ENCODE measurements around the gene LST1. TPM values are rescaled to one million over a fixed set of nuclear protein-coding genes. Genes with fewer than 3 reads are reported as not detected.

LST1 gene
- total RNA-seq, 1 donor from 2014 or later = 0.51 TPM

DNA sequence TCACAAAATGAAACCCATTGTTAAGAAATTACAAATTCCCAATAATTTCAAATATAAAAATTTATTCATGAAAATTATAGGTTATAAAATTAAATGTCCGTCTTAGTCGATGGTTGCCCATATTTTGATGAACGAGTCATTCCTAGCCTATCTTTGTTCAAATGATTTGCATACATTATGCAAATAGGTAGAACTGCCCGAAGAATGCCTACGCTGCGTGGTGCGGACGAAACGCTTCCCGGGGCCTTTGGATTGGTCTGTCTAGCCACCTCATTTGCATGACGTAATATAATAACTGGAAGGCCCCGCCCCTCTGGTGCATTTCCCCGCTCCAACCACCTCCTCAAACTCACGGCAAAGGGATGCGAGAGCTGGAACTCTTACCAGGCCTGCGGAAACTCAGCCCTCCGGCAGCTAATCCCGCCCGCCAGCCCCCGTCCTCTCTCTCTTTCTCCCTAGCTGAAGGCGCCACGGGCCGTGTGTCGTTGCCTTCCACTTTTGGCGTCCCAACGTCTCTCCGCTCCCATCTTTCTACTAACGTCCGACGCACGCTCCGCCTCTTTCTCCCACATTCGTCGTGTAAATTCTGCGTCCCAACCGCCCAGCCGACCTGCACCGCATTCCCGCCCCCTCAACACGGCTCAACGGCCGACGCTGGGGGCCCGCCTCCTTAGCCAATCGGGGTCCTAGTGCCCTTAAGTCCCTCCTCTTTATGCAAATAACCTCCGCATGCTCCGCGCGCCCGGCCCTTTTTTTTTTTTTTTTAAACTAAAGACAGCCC, 33.9 kb downstream of the LST1 start:
- peak; percentile 97 to 100 for DNase-seq (ENCODE audit: low read depth in 2 of 2)

DNA sequence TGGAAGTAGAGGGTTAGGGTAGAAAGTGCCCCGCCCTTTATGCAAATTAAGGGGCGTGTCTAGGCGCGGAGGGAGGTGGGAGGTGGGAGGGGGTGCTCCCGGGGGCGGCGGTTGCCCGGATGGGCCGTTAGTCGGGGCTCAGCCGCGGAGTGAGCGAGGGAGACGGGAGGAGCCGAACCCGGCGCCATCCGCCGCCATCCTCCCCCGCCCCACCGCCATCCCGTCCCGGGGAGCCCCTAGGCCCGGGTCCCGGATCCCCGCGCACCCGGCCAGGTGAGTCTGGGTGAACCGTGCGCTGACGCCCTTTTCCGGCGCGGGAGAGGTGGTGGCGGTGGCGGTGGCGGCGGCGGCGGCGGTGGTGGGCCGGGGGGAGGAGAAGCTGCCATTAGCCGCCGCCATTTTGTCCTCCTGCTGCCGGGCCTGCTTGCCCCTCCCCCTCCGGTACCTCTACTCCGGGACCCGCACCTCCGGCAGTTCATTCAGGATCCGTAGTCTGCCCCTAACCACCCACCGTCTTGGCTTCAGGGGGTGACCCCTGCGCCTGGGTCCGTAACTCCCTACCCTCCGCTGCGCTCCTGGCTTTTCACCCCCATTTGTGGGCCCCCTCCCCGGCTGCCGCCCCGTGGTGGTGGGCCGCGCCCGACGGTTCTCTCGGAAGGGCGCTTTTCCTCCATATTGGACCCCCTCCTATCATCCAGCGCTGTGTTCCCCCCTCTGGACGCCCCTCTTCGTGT, 34.7 kb downstream of the LST1 start, which contains the start of gene PRRC2A:
TSS of gene PRRC2A (plus strand) at position 130 of the 734 bp plus-strand sequence. CDS start 2,075 bp downstream, outside the sequence.
- DNase-seq (ENCODE audit: low read depth in 2 of 2) = peak in 1 of 2 donors; percentile 26

DNA sequence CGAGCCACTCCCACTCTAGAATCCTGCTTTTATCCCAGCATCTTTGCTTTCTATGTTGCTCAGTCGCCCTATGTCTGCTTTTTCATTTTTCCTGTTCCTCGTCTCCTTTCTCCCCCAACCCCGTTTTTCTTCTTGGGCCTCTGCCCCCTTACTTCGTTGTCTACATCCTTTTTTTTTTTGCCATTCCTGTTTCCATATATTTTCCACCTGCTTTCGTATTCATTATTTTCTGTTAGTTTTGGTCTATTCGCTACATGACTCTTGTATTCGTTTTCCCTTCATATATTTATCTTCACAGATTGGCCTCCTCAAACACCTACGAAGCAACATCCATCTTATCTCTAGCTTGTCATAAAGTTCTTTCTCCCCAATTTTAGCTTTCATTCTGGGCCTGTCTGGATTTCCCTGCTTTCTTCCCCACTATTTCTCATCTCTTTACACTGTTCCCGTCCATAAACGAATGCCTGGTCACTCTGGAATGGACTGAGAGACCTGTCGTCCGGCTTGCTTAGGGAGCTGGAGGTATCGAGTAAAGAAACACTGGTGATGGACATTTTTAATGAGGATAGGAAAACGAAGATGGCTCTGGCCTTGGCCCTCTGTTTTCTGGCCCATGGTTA, 35.4 kb downstream of the LST1 start:
- DNase-seq (ENCODE audit: low read depth in 2 of 2) = peak in 1 of 2 donors; percentile 13

DNA sequence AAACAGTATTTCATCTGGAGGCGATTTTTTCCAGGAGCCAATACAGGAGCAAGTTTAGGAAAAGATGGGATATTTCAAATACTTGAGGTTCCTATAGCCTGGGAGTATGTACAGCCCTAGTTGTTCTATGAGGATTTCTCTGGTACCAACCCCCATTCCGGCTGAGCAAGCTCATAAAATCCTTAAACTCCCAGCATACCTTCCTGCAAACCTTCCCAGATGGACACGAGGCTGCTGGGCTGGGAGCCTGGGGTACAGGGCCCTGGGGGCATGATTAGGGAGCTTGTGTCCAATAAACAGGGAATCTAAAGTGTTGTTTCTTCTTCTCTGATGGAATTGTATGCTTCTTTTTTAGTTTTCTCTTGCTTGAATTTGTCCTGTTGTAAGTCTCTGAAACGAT, 35.9 kb downstream of the LST1 start:
- no peak for DNase-seq (ENCODE audit: low read depth in 2 of 2)

DNA sequence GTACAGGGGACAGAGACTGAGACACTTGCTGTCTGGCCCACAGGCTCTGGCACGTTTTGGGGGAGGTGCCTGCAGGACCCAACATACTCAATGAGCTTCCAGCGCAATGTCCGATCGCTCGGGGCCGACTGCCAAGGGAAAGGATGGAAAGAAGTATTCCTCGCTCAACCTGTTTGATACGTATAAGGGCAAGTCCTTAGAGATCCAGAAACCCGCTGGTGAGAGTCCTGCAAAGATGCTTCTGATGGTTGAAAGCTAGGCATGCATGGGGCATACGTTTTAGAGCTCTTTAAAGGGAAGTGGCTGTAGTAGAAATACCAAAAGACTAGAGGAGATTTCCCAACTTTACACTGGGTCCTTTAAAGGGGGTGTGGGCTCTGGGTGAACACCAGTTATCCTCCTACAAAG, 36.6 kb downstream of the LST1 start:
- DNase-seq (ENCODE audit: low read depth in 2 of 2) = no peak

DNA sequence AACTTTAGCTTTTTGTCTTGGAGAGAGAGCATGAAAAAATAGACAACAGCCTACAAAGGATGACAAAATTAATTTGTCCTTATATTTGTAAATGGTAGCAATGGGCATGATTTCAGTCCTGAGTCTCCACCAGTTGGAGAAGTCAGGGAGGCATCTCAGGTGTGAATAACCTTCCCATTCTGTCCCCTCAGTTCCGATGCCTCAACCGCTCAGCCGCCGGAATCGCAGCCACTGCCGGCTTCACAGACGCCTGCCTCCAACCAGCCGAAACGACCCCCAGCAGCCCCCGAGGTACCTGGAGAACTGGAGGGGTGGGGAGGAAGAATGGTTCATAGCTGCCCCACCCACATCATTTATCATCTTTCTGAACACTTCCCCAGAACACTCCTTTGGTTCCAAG, 38.0 kb downstream of the LST1 start:
- no peak for DNase-seq (ENCODE audit: low read depth in 2 of 2)

DNA sequence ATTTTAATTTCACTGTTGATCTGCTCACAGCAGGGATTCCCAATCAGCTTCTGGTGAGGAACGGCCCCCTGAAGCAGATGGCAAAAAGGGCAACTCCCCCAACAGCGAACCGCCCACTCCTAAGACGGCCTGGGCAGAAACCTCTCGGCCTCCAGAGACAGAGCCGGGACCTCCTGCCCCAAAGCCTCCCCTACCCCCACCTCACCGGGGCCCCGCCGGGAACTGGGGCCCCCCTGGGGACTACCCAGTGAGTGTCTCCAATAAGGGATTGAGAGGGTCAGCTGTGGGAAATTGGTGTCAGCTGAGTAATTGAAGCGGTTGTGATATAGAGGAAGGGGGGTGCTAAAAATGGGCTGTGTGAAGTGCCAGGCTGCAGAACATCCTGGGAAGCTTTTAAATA, 40.9 kb downstream of the LST1 start:
- no peak for DNase-seq (ENCODE audit: low read depth in 2 of 2)

DNA sequence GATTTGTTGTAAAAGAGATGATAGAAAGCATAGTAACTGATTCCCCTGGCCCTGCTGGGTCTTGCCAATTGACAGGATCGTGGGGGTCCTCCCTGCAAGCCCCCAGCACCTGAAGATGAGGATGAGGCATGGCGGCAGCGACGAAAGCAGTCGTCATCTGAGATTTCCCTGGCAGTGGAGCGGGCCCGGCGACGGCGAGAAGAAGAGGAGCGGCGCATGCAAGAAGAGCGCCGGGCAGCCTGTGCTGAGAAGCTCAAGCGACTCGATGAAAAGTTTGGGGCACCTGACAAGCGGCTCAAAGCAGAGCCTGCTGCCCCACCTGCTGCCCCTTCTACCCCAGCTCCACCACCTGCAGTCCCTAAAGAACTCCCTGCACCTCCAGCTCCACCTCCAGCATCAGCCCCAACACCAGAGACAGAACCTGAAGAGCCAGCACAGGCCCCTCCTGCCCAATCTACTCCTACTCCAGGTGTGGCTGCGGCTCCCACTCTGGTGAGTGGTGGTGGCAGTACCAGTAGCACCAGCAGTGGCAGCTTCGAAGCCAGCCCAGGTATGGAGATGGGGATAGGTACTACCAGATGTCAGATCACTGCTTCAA, 41.7 kb downstream of the LST1 start:
- DNase-seq (ENCODE audit: low read depth in 2 of 2) = no peak

DNA sequence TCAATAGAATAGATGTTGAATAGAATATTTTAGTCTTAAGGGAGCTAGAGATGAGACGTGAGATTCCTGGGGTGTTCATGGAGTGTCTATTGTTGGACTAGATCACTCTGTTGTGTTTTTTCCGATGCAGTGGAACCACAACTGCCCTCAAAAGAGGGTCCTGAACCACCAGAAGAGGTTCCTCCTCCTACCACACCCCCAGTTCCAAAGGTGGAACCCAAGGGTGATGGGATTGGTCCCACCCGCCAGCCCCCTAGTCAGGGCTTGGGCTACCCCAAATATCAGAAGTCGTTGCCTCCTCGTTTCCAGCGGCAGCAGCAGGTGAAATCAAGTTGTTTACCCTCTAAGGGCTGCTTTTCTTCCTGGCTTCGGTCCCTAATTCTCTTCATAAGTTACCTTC, 42.9 kb downstream of the LST1 start:
- DNase-seq (ENCODE audit: low read depth in 2 of 2) = no peak

DNA sequence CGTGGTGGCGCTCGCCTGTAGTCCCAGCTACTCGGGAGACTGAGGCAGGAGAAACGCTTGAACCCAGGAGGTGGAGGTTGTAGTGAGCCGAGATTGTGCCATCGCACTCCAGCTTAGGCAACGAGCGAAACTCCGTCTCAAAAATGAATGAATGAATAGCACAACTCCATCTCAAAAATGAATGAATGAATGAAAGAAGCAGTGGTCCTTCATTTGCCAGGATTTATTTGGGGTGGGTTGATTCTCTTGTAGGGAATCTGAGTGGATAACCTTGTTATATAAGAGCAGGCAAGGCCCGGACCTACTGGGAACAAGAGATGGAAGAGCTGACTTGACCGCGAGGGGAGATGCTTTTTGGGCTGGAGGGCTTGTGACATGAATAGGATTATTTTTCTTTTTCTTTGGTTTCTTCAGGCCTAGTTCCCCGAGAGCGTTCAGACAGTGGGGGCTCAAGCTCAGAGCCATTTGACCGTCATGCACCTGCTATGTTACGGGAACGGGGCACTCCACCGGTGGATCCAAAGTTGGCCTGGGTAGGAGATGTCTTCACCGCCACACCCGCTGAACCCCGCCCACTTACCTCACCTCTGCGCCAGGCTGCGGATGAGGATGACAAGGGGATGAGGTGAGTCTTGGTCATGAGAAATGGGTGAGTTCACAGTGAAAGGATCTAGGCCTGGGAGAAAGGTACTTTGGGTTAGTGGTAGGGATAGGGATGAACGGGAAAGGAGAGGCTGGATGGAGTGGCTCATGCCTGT, 44.3 kb downstream of the LST1 start:
- DNase-seq (ENCODE audit: low read depth in 2 of 2) = no peak

DNA sequence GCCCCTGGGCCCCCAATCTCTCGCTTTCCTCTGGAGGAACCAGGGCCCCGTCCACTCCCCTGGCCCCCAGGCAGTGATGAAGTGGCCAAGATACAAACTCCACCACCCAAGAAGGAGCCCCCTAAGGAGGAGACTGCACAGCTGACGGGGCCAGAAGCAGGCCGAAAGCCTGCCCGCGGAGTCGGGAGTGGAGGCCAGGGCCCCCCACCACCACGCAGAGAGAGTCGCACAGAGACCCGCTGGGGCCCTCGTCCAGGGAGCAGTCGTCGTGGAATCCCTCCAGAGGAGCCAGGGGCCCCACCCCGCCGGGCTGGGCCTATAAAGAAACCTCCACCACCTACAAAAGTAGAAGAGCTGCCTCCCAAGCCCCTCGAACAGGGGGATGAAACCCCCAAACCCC, 45.1 kb downstream of the LST1 start:
- no peak for DNase-seq (ENCODE audit: low read depth in 2 of 2)

DNA sequence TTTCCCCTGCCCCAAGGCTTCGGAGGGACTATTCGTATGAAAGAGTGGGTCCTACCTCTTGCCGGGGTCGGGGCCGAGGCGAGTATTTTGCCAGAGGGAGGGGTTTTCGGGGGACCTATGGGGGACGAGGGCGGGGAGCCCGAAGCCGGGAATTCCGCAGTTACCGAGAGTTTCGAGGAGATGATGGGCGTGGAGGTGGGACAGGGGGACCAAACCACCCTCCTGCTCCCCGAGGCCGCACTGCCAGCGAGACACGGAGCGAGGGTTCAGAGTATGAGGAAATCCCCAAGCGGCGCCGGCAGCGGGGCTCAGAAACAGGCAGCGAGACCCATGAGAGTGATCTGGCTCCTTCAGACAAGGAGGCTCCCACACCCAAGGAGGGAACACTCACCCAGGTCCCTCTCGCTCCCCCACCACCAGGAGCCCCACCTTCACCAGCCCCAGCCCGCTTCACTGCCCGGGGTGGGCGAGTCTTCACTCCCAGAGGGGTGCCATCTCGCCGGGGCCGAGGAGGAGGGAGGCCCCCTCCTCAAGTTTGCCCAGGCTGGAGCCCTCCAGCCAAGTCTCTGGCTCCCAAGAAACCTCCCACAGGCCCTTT, 45.7 kb downstream of the LST1 start:
- DNase-seq (ENCODE audit: low read depth in 2 of 2) = no peak

DNA sequence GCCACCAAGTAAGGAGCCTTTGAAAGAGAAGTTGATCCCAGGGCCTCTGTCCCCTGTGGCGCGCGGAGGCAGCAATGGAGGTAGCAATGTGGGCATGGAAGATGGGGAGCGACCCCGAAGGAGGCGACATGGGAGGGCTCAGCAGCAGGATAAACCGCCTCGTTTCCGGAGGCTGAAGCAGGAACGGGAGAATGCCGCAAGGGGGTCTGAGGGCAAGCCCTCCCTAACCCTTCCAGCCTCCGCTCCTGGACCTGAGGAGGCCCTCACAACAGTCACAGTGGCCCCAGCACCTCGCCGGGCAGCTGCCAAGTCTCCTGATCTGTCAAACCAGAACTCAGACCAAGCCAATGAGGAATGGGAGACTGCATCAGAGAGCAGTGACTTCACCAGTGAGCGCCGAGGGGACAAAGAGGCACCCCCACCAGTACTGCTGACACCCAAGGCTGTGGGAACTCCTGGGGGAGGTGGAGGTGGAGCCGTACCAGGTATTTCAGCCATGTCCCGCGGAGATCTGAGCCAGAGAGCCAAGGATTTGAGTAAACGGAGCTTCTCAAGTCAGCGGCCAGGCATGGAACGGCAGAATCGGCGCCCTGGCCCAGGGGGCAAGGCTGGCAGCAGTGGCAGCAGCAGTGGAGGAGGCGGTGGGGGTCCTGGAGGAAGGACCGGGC, 46.3 kb downstream of the LST1 start:
- DNase-seq (ENCODE audit: low read depth in 2 of 2) = no peak

DNA sequence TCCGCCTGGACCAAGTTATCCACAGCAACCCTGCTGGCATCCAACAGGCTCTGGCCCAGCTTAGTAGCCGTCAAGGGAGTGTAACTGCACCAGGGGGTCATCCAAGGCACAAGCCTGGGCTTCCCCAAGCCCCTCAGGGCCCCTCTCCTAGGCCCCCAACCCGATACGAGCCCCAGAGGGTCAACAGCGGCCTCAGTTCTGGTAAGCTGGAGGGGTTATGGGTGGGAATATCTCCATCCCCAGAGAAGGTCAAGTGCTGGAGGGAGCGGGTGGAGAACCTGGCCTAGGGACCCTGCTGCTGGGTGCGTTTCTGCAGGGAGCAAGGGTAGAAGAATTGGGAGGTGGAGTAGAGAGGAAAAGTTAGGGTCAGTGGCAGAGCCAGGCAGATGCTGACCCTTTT, 47.4 kb downstream of the LST1 start:
- no peak for DNase-seq (ENCODE audit: low read depth in 2 of 2)

DNA sequence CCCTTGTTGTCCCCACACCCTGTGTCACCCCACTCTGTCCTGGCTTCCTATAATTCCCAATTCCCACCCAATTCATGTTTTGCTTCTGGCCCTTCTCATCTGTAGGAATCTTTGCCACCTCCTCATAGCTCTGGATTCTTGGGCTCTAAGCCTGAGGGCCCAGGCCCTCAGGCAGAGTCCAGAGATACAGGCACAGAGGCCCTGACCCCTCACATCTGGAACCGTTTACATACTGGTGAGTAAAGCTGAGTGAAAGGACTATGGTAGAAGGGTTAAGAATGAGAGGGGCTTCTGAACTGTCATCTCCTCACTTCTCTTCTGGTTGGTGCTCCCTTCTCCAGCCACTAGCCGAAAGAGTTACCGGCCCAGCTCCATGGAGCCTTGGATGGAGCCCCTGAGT, 48.1 kb downstream of the LST1 start:
- DNase-seq (ENCODE audit: low read depth in 2 of 2) = no peak

DNA sequence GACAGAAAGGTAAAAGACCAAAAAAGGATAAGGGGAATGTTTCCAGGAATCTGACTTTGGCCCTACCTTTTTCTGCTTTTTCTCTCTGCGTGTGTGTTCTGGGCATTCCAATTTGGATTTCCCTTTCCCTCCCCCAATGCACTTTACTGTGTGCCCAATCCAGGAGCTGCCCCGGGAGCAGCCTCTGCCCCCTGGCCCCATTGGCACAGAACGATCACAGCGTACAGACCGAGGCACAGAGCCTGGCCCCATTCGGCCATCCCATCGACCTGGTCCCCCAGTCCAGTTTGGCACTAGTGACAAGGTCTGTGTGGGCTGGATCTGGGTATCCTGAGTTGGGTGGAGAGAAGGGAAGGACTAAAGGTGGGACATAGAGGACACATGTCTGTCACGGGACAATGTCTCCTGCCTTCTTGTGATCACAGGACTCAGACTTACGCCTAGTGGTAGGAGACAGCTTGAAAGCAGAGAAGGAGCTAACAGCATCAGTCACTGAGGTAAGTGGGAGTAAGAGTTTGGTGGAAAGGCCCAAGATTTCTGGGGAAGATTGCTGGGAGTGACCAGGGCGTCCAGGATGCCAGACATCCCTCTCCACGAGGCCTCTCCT, 49.0 kb downstream of the LST1 start:
- DNase-seq (ENCODE audit: low read depth in 2 of 2) = no peak

DNA sequence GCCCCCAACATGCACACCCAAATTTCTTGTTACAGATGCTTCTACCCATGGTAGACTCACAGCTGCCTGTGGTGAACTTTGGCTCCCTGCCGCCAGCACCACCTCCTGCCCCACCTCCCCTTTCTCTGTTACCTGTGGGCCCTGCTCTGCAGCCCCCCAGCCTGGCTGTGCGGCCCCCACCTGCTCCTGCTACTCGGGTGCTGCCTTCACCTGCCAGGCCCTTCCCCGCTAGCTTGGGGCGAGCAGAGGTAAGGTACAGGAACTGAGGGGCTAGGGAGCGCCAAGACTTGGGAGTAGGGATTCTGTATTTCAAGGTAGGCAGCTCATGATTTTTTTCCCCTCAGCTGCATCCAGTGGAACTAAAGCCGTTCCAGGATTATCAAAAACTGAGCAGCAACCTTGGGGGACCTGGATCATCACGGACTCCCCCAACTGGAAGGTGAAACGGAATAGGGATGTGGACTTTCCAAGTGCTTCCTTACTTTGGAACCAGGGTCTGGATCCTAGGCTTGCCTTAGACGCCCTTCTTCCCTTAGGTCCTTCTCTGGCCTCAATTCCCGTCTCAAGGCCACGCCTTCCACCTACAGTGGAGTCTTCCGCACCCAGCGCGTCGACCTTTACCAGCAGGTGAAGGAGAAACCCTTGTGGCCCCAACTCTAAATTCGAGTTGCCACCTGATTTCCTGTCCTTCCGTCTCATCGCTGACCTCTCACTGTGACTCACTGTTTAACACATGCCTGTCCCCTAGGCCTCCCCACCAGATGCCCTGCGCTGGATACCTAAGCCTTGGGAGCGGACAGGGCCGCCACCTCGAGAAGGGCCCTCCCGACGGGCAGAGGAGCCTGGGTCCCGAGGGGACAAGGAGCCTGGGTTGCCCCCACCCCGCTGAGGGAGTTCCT, 50.9 kb downstream of the LST1 start:
- DNase-seq (ENCODE audit: low read depth in 2 of 2) = no peak
